ENCODE data around the gene BCL2L1.
"Not testable (repeated sequence)": the region's sequence is repeated elsewhere in the genome, so short reads cannot be mapped to it uniquely, and the experiment has no call there.

Gene BCL2L1

DNA sequence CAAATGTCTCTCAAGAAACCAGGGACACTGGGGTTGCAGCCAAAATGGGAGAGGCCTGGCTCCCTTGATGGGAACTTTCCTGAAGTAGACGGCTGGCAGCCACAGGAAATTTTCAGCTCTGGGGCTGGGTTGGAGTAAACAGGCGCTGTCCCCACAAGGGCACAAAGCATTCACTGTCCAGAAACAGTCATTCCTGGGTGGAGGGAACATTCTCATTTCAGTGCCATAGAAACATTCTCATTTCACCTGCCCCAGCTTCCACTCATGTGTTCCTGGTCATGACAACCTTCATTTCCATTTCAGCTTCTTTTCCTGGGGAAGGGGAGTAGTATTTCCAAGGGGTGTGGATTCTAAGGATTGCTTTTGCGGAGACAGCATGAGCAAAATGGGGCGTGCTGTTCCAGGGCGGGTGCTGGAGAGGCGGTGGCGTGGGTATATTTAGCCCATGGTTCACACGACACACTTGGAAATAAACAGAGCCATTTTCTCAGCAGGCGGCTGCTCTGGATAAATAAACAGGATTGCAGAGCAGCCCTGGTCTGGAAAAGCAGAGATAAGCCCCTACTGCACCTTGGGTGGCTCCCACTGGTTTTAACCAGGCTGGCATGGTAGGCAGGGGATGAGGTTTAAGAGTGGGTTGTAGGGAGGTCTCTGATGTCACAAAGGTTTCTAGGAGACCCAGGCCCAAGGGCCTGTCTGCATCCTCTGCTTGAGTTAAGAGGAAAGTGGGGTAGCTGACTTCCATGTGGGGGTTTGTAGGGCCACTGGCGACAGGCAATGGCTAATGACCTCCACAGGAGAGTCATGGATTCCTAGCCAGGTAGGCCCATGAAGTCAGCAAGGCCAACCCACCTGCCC, 52.1 kb downstream of the BCL2L1 start:
- peak overlapping the region; percentile 29 for H3K4me3 ChIP-seq
- H3K27ac ChIP-seq, result peak overlapping the region; percentile 94 to 98
- TF ChIP-seq, protein P1, sequence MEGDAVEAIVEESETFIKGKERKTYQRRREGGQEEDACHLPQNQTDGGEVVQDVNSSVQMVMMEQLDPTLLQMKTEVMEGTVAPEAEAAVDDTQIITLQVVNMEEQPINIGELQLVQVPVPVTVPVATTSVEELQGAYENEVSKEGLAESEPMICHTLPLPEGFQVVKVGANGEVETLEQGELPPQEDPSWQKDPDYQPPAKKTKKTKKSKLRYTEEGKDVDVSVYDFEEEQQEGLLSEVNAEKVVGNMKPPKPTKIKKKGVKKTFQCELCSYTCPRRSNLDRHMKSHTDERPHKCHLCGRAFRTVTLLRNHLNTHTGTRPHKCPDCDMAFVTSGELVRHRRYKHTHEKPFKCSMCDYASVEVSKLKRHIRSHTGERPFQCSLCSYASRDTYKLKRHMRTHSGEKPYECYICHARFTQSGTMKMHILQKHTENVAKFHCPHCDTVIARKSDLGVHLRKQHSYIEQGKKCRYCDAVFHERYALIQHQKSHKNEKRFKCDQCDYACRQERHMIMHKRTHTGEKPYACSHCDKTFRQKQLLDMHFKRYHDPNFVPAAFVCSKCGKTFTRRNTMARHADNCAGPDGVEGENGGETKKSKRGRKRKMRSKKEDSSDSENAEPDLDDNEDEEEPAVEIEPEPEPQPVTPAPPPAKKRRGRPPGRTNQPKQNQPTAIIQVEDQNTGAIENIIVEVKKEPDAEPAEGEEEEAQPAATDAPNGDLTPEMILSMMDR (IDR thresholded peaks at IDR 0.05), result no peak
- DNase-seq (ENCODE audit: low spot score), result peak; percentile 90

DNA sequence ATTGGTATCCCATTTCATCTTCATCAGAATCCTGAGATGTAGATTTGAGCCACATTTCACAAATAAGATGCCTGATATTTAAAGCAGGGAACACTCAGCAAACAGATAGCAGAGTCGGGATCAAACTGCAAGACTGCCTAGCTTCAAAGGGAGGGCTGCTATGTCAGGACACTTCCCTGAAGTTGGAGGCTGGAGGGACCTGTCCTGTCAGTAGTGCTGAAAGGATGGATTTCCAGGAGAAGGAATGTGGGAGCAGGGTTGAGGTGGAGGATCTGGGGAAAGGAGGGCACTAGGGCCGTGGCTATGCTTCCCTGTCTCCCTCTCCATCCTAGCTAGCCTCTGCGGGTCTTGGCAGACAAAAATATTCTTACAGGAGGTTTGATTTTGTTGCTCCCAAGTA, 52.8 kb downstream of the BCL2L1 start:
- TF ChIP-seq, protein P1 (IDR thresholded peaks at IDR 0.05), result no peak
- no peak for DNase-seq (ENCODE audit: low spot score)
- peak overlapping the region; percentile 29 for H3K4me3 ChIP-seq

DNA sequence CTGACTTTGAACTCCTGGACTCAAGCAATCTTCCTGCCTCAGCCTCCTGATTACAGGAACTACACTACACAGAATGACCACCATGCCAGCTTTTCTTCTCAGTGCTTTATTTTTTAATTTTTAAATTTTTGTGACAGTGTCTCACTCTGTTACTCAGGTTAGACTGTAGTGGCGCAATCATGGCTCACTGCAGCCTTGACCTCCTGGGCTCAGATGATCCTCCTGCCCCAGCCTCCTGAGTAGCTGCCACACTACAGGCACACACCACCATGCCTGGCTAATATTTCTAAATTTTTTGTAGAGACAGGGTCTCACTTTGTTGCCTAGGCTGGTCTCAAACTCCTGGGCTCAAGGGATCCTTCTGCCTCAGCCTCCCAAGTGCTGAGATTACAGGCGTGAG, 53.7 kb downstream of the BCL2L1 start:
- not testable (repeated sequence) for H3K4me3 ChIP-seq; DNase-seq (ENCODE audit: low spot score)
- H3K27ac ChIP-seq, result peak overlapping the region; percentile 94 to 98

More for the DNA sequence above, 52.8 kb downstream of the BCL2L1 start:
- peak overlapping the region; percentile 94 to 98 for H3K27ac ChIP-seq

DNA sequence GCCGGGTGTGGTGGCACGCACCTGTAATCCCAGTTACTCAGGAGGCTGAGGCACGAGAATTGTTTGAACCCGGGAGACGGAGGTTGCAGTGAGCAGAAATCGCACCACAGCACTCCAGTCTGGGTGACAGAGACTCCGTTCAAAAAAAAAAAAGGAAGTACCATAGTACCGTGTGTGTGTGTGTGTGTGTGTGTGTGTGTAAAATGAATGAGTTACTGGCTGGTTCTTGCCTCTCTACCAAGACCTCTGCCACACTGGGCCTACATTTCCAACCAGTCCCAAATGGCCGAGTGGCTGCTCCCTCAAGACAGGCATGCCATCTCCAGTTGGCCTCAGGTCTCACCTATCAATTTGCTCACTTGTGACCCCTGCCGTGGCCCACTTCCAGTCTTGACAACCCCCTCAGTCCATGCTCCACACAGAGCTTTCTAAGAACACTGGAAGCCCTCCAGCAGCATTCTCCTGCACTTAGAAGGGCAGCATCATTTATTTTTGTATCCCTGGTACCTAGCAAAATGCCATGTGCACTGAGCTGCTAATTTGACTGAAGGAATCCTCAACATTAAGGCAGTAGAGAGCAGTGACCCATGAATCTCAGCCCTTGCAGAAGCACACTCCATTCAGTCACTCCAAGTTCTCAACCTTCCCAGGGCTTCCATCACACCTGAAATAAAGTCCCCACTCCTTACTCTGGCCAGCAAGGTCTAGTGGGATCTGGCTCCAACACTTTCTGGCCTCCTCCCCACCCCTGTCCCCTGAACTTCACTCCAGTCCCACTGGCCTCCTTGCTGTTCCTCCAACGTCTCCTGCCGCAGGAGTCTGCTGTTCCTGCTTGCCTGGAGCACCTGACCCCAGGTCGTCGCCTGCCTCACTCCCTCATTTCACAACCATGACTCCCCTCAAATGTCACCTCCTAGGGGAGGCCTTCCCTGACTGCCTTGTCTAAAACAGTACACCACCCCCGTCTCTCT, 55.1 kb downstream of the BCL2L1 start:
- no peak overlapping the region for H3K4me3 ChIP-seq
- no peak for DNase-seq (ENCODE audit: low spot score)
- peak overlapping the region; percentile 94 to 98 for H3K27ac ChIP-seq
- TF ChIP-seq, protein P1 (IDR thresholded peaks at IDR 0.05), result no peak

DNA sequence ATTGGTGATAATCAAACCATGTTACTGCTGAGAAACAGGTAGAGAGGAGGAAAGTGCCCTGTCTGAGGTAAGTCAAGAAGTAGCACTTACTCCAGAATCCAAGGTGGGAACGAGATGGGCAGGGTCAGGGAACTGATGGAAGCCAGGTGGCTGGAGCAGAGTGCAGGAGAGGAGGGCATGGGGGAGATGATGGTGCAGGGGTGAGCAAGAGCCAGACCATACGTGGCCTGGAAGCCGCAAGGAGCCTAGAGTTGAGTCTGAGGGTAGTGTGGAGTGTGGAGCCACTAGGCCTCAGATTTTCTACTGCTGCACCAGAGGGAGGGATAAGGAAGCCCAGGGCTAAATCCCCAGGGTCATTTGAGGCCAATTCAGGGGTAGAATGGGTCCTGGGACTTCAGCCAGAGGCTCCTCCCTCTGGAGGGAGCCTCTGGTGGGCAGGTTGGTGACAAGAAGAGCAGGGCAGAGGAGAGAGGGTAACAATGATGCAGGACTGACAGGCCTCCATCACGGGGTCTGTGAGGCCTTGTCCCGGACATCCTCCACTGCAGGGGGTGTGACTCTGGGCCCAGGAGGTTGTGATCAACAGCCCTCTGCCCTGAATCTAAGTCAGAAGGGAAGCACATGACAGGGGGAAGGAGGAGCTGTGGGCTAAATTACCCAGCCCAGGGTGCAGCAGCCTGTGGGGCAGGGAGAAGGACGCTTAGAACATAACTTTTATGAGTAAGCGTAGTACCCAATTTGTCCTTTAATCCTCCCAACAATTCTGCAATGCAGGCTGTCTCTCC, 56.2 kb downstream of the BCL2L1 start:
- DNase-seq (ENCODE audit: low spot score), result no peak
- TF ChIP-seq, protein P1 (IDR thresholded peaks at IDR 0.05), result no peak
- Histone ChIP-seq H3K4me3 (no peak overlapping the region), H3K27ac (peak overlapping the region; percentile 29 to 94)

DNA sequence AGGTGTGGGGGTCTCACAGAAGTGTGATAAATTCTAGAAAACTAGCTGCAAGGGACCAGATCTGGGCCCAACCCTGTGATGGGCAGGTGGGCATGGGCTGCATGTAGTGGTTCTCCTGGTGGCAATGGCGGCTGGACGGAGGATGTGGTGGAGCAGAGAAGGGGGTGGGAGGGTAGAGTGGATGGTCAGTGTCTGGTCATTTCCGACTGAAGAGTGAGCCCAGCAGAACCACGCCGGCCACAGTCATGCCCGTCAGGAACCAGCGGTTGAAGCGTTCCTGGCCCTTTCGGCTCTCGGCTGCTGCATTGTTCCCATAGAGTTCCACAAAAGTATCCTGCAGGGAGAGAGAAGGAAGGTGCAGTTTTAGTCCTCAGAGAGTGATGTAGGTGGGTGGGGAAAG, 56.9 kb downstream of the BCL2L1 start:
- no peak overlapping the region for H3K4me3 ChIP-seq
- no peak for DNase-seq (ENCODE audit: low spot score)
- peak overlapping the region; percentile 67 to 94 for H3K27ac ChIP-seq
- TF ChIP-seq, protein P1 (IDR thresholded peaks at IDR 0.05), result no peak
